OCI-M2 (cell line): Measurements from ENCODE around the gene NES.
A peak's percentile ranks its signal among the peaks of the same experiment; 100 is the strongest.

Experiments used
- DNase-seq: peaks from one replicate; lab custom pipeline; 2025; ENCODE audit not compliant: unreplicated experiment; lab: John Stamatoyannopoulos, UW

Gene NES

DNA sequence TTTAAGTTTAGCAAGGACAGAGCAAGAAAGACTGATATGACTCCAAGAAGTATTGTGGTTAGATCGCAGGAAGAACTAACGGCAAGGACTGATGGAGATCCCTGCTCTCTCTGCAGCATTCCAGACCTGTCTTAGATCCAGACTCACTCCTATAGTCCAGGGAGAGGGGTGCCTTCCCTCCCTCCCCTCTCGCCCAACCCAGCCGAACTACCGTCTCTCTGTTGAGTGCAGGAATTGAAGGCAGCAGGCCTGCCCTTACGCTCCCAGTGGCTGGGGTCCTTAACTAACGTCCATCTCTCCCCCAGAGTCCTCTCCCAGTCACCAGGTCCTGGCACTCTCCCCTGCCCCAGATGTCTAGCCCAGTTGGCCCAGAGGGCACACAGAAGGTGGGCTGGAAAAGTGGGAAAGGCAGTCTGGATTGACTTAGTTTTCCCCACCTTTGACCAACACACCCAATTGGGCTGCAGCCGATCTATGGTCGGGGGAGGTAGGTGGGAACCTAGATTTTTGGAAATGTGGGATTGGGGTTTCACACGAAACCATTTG, 27.0 kb upstream of the NES start:
- DNase-seq = no peak

DNA sequence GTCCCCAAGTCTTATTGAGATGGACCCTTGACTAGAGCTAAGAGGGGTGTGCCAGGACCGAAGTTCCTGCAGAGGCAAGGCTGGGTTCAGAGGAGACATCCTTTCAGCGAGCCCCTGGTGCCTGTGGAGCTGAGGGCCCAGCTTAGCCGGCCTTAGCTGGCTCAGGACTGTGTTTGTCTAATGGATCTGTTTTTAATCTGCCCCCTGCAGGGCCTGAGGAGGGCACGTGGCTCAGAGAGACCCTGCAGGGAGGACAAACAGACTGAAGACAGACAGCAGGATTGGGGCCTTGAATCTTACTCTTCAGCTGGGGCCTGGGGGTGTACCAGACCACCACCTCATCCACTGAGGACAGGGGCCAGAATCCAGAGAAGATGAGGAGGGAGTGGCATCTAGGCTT, 26.5 kb upstream of the NES start:
- no peak for DNase-seq

DNA sequence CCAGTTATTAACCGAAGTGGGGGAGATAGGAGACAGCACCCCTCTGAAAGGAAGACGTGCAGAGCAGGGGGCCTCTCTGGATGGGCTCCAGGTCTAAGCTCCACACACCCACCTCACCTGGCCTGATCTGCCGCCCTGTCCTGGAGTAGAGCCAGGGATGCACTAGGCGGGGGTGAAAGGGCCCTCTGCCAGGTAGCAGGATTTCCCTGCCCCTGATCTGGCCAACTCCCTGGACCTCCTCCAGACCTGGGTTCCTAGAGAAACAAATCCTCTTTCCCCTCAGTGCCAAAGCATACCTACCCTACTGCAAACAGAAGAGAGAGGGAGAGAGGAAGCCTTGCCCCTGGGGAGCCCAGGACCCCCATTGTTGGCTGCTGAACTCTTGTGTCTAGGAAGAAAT, 26.1 kb upstream of the NES start:
- DNase-seq = no peak

DNA sequence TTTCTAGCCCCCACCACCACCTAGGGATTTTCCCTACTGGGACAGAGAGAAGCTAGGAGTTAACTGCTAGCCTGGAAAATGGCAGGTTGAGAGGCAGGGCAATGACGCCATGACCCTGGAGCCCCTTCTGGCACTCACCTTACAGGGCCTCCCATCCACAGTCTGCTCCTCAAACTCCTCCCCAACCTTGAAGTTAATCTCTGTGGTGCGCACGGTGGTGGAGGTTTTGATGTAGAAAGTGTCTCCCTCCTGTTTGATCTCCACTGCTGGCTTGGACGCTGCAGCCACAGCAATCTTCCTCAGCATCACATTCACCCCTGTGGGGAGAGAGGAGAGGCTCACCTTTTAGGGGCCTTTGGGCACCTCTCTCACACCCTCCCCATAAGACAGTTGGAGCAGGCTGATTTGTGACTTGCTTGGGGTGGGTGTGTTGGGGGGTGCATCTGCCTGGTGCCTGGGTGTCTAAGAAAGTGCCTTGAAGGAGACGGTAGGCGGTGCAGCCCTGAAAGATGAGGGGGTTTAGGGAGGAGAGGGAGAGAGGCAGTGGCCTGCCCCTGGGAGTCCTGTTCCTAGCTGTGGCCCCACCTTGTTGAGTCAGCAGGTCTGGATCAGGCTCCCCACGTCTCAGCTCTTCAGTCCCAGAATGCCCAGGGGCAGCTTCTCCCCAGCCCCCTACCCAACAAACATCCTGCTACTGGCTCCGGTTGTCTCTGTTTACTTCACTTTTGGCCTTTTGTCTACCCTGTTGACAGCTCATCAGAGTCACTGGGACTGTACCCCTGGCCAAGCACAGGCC, 23.7 kb upstream of the NES start:
- no peak for DNase-seq

DNA sequence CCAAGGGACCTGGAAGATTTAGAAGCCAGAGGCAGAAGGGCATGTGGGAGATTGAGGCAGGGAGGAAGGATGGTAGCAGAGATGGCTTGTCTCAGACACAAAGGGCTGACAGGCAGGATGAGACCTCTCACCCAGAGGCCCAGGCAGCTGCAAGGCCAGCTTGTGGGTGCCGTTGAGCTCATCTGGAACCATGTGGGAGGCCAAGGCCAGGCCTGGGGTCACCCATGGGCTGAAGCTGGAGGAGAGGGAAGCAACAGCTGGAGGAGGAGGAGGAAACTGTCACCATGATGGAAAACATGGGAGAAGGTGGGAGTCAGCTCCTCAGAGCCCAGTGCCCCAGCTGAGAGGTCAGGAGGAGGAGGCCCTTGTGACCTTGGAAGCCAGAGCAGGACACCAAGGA, 21.8 kb upstream of the NES start:
- no peak for DNase-seq

DNA sequence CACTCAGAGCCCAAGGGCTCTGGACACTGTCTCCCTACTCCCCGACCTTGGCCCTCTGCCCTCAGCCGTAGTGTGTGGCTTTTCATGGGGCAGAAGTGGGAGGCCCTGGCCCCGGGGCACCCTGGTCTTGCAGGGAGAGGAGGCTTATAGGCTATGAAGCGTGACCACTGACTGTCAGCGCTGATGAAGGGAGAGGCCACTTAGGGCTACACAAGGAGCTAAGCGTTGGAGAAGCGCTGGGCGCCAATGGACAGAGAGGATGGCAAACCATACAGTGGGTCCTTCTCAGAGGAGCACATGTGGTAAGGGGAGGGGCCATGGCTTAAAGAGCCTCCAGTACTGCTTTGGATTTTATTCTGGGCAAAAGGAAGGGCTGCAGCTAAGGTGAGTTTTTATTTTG, 20.3 kb upstream of the NES start:
- no peak for DNase-seq

DNA sequence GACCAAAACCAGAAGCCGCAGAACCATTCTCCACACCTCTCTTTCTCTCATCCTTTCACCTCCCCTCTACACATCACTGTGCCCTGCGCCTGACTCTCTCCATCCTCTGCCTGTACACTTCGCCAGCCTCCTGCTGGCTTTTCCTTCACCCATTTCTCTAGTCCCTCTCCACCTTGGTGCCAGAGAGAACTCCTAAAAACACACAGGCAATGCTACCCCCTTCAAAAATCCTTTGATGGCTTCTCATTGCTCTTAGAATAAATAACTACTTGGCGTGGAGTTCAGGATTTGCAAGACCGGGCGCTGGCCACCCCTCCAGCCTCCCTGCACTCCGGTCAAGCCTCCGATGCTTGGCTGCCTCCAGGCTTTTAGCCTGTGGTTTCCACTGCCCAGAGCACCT, 19.5 kb upstream of the NES start:
- DNase-seq = no peak

DNA sequence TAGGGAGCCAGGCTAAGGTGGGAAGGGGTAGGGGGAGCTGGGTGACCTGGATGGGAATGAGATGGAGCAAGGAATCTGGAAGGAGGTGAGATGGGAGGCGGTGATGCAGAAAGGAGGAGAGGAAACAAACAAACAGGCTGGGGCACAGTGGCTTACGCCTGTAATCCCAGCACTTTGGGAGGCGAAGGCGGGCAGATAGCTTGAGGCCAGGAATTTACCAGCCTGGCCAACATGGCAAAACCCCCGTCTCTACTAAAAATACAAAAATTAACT, 17.4 kb upstream of the NES start:
- no peak for DNase-seq

DNA sequence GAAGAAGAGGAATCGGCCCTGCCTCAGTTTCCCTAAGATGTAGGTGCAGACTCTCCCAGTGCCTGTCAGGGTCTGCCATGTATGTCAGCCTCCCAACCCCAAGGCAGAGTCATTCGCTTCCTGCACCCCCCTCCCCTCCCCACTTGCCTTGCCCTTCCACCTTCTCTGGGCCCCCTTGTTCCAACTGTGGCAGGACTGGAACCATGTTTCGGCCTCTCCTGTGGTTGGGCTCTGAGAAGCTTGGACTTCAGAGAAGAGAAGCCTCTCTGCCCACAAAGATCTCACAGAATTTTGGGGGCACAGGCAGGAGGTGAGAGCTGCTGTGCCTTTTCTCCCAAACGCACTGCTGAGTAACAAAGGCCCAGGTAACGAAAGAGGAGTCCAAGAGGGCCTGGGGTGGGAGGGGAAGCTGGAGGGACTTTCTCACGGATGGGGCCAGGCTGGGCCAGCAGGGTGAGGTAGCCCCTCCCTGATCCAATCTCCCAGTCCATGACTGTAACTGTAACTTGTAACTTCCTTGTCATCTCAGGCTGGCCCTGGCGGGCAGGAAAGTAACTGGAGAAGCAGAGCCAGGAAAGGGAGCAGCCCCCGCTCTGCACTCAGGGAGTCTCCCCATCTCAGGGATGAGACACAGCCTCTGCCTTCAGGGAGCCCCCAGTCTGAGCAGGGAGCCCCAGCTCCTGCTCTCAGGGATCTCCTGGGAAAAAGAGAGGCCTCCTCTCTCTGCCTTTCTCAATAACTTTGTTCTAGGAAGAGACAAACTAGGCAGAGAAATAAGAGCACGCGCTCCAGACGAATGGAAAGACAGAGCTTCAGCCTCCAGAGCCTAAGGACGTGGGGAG, 16.9 kb upstream of the NES start:
- no peak for DNase-seq

DNA sequence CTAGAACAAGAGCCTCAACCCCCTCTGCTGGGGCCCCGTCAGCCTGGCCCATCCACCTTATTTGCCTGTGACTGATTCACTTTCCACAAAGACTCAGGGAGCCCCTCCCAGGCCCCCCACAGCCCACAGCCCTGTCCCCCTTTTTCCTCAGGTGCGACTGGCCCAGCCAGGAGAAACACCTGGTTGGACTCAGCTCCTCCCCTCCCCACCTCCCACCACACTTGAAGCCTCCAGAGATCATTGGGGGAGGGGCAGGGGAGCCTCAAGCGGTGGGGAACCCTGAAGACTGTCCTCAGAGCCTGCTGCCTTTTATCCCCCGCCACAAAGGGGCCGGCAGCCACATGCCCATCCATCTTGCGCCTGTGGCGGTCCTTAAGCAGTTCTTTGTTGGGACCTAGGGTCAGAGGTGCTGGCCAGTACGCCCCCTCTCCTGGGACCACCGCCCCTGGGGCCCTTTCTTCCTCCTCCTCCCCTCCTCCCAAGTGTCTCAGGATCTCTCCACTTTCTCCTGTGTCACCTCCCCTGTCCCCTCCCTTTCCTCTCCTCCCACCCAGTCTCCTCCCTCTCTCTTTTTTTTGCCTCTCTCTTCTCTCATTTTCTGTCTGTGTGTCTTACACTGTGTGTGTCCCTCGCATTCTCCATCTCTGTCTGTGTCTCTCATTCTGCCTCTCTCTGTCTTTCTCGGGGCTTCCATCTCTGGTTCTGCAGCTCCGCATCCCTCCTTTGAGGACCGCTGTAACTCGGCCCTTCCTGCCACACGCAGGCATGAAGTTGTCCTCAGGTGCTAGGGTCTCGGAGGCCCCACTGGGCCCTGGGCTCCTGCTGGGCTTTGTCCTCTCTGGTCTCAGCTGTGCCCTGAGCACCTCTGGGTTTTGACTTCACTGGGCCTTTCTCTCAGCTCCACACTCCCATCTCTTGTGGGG, 16.0 kb upstream of the NES start:
- no peak for DNase-seq

DNA sequence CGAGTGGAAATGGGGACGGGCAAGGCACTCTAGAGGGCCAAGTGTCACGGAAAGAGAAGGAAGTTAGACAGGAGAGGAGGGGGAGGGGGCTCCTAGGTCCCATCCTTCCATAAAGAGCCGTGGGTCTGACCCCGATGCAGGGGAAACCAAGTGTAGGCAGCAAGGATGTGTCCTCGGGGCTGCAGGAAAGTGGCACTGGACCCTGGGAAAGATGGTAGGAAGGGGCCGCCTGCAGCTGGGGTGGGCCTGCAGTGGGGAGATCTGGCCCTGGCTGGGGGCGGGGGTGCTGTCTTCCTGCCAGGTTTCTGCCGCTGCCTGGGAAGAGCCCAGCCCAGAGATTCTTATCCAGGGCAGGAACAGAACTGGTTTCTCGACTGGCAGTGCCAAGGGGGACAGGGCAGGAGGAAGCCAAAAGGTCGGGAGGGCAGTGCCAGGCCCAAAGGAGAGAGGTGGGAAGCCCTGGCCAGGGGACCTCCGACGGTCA, 15.3 kb upstream of the NES start:
- DNase-seq = no peak

DNA sequence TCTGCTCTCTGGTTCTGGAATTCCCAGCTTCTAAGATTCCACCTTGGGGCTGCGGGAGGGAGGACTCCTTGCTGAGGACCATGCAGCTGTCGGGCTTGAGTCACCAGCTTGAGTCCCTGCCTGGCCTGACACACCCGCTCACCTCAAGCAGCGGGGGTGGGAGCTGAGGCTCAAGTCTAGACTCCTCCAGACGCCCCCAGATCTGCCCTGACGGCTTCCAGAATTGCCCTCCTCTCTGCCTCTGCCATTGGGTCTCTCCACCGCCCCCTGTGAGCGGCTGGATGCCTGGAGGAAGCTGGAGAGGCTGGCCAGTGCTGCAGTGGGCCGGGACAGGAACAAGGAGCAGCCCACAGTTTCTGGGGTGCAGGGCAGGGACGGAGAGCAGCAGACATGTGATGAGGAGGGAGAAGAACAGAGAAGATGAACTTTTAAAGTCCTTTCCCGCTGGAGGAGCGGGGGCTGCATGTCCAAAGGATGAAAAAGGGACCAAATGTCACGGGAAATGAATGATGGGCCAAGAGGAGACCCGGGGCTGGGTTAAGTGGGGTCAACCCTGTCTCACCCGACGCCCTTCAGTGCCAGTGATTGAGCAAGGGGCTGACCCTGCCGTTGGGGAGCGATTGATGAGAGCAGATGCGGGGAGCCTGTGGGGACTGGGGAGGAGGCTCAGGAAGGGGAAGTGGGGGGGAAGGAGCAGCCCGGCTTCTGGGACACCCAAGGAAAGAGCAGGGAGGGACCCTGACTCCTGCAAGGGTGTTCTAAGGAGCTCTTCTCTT, 14.6 kb upstream of the NES start:
- no peak for DNase-seq

DNA sequence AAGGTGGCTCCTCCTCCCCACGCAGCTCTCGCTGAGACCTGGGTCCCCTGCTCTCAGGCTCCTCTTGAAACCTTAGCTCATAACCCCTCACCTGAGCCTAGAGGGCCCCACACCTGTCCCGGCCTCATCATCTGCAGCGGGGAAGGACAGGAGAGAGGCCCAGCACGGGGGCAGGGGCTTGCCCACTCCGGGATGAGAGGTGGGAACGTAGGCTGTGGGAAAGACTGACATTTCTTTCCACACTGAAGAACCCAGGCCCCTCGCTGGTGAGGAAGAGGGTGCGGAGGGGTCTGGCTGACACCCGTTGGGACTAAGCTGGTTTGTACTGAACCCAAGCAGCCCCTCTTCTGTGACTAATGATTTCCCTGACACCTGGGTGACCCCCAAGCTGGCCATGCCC, 14.0 kb upstream of the NES start:
- no peak for DNase-seq

DNA sequence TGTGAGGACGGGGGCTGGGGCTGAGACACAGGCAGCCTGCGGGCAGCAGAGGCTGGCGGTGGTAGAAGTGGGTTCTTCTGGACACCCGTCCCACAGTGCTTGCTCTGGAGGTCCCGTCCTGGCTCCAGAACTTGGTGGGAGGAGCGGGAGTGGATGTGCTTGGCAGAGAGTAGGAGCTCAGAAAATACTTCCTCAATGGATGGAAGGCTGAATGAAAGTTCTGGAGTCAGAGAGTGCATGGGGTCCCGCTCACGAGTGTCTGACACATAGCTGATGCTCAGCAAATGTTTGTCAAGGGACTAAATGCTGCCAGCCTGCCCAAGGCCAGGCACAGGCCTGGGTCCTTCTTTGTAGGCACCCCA, 13.4 kb upstream of the NES start:
- DNase-seq = no peak

DNA sequence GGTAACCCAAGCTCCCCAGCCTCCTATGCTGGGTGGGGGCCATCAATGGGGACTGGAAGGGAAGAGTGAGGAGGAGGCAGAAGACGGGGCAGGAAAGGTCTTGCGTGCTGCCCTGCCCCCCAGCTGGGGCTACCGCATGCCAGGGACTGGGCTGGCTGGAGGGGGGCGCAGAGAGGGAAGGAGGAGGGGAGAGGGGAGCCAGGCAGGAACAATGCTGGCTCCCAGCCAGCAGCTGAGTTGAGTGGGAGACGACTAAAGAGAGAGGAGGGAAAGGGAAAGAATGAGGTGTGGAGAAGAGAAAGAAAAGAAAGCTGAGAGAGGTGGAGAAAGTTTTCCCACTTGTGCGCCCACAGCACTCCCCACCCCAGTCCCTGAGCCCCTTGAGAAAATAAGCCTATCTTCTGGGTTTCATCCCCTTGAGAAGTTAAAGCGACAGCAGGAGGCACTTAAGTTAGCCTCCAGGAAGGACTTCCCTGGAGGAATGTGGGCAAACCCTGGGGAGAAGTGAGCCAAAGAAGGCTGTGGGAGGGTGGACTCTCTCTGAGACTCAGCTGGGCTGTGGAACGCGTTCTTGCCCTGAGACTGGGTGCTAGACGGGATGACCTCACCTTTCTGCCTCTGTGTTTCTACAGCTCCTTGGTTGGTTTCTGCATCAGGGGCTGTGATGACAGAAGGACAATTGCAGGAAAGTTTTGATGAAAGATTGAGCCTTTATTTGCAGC, 12.9 kb upstream of the NES start:
- no peak for DNase-seq

DNA sequence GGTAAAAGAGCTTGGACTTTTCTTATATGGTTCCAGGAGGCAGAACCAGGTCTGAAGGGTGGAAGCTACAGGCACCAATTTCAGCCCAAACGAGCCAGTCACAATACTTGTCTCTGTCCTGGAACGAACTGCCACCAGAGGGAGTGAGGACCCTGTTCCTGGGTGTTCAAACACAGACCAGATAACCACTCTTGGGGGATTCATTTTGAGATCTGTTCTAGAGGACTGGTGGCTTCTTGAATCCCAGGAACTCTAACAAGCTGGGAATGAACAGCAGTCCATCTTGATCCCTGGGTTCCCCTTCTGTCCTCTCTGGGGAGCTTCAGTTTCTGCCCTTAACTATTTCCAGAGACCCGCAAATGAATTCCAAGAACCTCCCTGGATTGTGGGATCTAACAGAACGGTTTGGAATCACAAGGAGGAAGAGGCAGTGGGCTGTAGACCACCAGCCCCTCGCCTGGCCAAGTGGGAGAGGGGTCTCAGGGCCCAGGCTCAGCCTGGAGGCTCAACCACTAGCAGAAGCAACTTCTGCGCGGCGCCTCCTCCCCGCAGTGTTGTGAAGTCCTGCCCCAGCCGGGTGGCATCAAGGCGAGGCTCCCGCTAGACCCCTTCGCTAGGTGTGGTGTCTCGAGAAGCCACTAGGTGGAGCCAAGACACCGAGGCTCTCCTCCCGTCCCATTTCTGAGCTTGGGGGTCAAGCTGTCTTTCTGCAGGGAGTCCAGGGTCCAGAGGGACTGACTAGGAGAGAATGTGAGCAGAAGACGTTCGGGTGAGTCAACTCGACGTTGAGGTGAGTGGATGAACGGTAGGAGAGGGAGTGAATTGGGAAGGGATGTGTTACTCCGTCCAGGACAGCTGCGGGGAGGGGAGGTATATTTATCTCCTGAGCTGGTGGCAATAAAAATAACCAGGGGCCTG, 12.1 kb upstream of the NES start:
- DNase-seq = peak; percentile 66

DNA sequence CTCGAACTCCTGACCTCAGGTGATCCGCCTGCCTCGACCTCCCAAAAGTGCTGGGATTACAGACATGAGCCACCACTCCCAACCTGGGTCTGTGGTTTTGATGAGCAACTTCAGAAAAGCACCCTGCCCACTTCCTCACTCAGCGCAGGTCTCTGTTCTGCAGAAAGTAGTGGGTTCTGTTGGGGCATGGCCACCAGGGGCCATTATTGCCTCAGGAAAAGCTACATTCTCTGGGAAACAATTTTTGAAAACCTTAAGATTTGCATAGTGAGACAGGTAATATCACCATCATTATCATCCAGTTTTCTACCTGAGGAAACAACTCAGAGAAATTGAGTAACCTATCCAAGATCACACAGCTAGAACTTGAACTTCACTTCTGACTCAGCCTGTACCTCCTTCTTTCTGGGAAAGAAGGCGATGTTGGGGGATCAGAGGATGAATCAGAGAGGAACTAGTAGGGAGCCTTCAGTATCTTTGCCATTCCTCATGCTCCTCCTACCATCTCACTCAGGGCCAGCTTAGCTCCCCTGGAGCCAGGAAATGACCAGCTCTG, 7.1 kb upstream of the NES start:
- no peak for DNase-seq

DNA sequence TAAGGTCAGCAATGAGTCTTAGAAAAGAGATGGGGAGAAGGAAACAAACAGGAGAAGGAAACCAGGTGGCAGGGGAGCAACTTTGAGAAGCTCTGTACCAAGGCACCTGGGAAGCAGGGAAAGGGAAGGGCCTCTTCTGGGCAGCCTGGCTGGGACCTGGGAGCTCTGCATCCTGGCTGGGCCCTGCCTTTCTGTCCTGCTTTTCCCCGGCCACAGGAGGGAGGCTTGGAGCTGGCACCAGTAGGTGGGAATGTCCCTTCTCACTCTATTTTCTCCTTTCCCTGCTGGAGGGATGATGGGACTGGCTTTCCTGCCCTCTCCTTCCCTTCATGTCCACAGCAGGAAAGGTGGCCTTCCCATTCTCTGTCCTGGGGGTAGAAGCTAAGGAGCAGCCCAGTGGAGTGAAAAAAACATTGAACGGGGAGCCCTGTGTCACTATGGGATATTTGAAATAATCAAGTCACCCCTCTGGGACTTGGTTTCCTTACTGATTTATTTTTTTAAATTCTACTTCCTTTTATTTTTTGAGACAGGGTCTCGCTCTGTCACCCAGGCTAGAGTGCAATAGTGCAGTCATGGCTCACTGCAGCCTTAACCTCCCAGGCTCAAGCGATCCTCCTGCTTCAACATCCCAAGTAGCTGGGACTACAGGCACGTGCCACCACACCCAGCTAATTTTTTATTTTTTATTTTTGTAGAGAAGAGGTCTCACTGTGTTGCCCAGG, 5.1 kb upstream of the NES start:
- DNase-seq = no peak
